Thyroid gland (tissue), 4 donors: ENCODE measurements around the gene BTK.

Experiments used
- CTCF ChIP-seq, 6 experiments: fragments of 200-600 bp in 3 of 6; fragments of 450-650 bp in 3 of 6; sonication (generic) in 3 of 6; IDR thresholded peaks; one replicate each; pipeline ENCODE4 v1.5.1; 2016 to 2019; ENCODE audit warnings: antibody characterized with exemption in 6 of 6, mild to moderate bottlenecking in 2 of 6, inconsistent platforms in 1 of 6, moderate library complexity in 1 of 6
- POLR2A ChIP-seq, 2 donors: fragments of 450-650 bp; IDR thresholded peaks; one replicate each; pipeline ENCODE4 v1.6.1; 2017; ENCODE audit warnings: antibody characterized with exemption in 2 of 2, mild to moderate bottlenecking in 2 of 2, moderate library complexity in 1 of 2

GRCh38 chrX:101407167-101407747, 21.3 kb upstream of the BTK start:
- TF ChIP-seq POLR2A (IDR thresholded peaks at IDR 0.05) (no peak), CTCF (IDR thresholded peaks at IDR 0.05) (no peak)
